GM23248 (cell line): ENCODE results near the gene PRR19. TPM values are rescaled to one million over a fixed set of nuclear protein-coding genes. Genes with fewer than 3 reads are reported as not detected.

ENCODE experiments used
- DNase-seq: peaks from one replicate; pipeline ENCODE4 v3.0.0-alpha.2; 2015
- H2AFZ ChIP-seq: fragments of 200-600 bp; sonication (generic); 2 replicates; pipeline ENCODE4 v1.6.1; 2016; ENCODE audit warnings: antibody characterized with exemption
- H3F3A ChIP-seq: fragments of 200-600 bp; sonication (generic); 2 replicates; pipeline ENCODE4 v1.6.1; 2016; ENCODE audit warnings: mild to moderate bottlenecking, antibody characterized with exemption, mixed run types; ENCODE audit not compliant: insufficient read depth
- H3K27ac ChIP-seq: fragments of 200-600 bp; sonication (generic); 2 replicates; pipeline ENCODE4 v1.5.1; 2016; ENCODE audit warnings: mild to moderate bottlenecking
- H3K27me3 ChIP-seq: fragments of 200-600 bp; sonication (generic); replicated peaks from 2 replicates; pipeline ENCODE4 v1.6.1; 2016; ENCODE audit warnings: mild to moderate bottlenecking; ENCODE audit not compliant: insufficient read depth
- H3K36me3 ChIP-seq: fragments of 200-600 bp; sonication (generic); 2 replicates; pipeline ENCODE4 v1.6.1; 2016; ENCODE audit warnings: low read depth, mild to moderate bottlenecking
- H3K4me1 ChIP-seq: fragments of 200-600 bp; sonication (generic); 2 replicates; pipeline ENCODE4 v1.6.1; 2016; ENCODE audit warnings: mild to moderate bottlenecking; ENCODE audit not compliant: insufficient read depth
- H3K4me2 ChIP-seq: fragments of 200-600 bp; sonication (generic); one replicate; pipeline ENCODE4 v1.6.1; 2016; ENCODE audit warnings: mild to moderate bottlenecking; ENCODE audit not compliant: unreplicated experiment
- H3K4me3 ChIP-seq: fragments of 200-600 bp; sonication (generic); 2 replicates; pipeline ENCODE4 v1.5.1; 2016; ENCODE audit warnings: mild to moderate bottlenecking
- H3K79me2 ChIP-seq: fragments of 200-600 bp; sonication (generic); 2 replicates; pipeline ENCODE4 v1.6.1; 2016; ENCODE audit warnings: mild to moderate bottlenecking; ENCODE audit not compliant: insufficient read depth
- H3K9ac ChIP-seq: fragments of 200-600 bp; sonication (generic); 2 replicates; pipeline ENCODE4 v1.6.1; 2016; ENCODE audit warnings: mild to moderate bottlenecking
- H3K9me2 ChIP-seq: fragments of 200-600 bp; sonication (generic); 2 replicates; pipeline ENCODE4 v1.6.1; 2016; ENCODE audit warnings: mixed run types, mild to moderate bottlenecking, moderate library complexity; ENCODE audit not compliant: insufficient read depth
- H3K9me3 ChIP-seq: fragments of 200-600 bp; sonication (generic); one replicate; pipeline ENCODE4 v1.6.1; 2017; ENCODE audit warnings: low read depth
- H4K20me1 ChIP-seq: fragments of 200-600 bp; sonication (generic); 2 replicates; pipeline ENCODE4 v1.6.0; 2016; ENCODE audit not compliant: insufficient read depth
- EZH2 ChIP-seq: fragments of 200-600 bp; sonication (generic); IDR thresholded peaks from 2 replicates; pipeline ENCODE4 v1.6.1; 2018; ENCODE audit warnings: antibody characterized with exemption, mild to moderate bottlenecking; ENCODE audit not compliant: insufficient read depth, poor library complexity, severe bottlenecking
- EZH2phosphoT487 ChIP-seq: fragments of 200-600 bp; sonication (generic); IDR thresholded peaks from 2 replicates; pipeline ENCODE4 v1.6.1; 2018; ENCODE audit warnings: antibody characterized with exemption, moderate library complexity, mild to moderate bottlenecking, low read depth; ENCODE audit not compliant: insufficient read depth
- whole genome bisulfite sequencing, 2 experiments: methylation state at CpG; one replicate each; pipeline ENCODE4 v1.1.6; 2015 to 2017; ENCODE audit warnings: low lambda C conversion rate in 2 of 2, low coverage in 1 of 2; ENCODE audit errors: missing lambda C conversion rate in 2 of 2; 5-methylcytosine and 5-hydroxymethylcytosine counted together
- in situ Hi-C: fragments of 300-500 bp; cut with MboI; formaldehyde crosslinking; loops from 2 replicates; pipeline ENCODE4 v1.15.0; 2020
- polyA plus RNA-seq: library from polyadenylated mRNA; unstranded; fragments of >200 nt; fragmentation: Nextera tagmentation; extraction: Ambion mirVana; gene quantifications from 2 replicates; pipeline ENCODE4 v1.2.1, GENCODE V29; 2016
- total RNA-seq: library from RNA; depleted of rRNA; stranded (reverse); fragments of >200 nt; shearing (Covaris generic); gene quantifications from 2 replicates; pipeline ENCODE4 v1.2.3, GENCODE V29; 2014

PRR19 gene
- total and polyA plus RNA-seq, 2 experiments from 2014 or later: 1.1 TPM

DNA sequence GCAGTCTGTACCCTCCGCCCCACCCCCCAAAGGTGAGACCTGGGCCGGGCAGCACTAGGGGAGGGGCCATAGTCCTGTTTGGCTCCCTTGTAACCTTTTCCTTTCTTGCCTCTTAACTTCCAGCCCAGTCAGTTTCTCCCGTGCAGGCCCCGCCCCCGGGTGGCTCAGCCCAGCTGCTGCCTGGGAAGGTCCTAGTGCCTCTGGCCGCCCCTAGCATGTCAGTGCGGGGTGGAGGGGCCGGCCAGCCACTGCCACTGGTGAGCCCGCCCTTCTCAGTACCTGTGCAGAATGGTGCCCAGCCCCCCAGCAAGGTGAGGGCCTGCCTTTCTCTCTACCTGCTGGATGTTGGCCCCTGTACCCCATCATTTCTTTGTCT lies 10.5 kb upstream of the PRR19 start:
- Histone ChIP-seq H4K20me1 (no peaks in the 10 kb centered on the region), H2AFZ (no peak overlapping the region), H3K4me3 (no peak overlapping the region), H3K9ac (no peak overlapping the region), H3K79me2 (peaks cover 16% of the 10 kb centered on the region), H3K9me2 (no peaks in the 10 kb centered on the region), H3K4me1 (no peaks in the 10 kb centered on the region), H3K36me3 (peaks cover 8% of the 10 kb centered on the region; the same call in 1 of the 2 replicates), H3K4me2 (no peak overlapping the region), H3K27ac (no peak overlapping the region), H3K27me3 (no peaks in the 10 kb centered on the region), H3F3A (no peaks in the 10 kb centered on the region), H3K9me3 (no peaks in the 10 kb centered on the region)
- no peak for TF ChIP-seq EZH2
- no peak for DNase-seq
- in situ Hi-C loops: no loop called here
- WGBS, 2 experiments: 77 to 81% methylated on average over 9 of the region's 9 CpGs

DNA sequence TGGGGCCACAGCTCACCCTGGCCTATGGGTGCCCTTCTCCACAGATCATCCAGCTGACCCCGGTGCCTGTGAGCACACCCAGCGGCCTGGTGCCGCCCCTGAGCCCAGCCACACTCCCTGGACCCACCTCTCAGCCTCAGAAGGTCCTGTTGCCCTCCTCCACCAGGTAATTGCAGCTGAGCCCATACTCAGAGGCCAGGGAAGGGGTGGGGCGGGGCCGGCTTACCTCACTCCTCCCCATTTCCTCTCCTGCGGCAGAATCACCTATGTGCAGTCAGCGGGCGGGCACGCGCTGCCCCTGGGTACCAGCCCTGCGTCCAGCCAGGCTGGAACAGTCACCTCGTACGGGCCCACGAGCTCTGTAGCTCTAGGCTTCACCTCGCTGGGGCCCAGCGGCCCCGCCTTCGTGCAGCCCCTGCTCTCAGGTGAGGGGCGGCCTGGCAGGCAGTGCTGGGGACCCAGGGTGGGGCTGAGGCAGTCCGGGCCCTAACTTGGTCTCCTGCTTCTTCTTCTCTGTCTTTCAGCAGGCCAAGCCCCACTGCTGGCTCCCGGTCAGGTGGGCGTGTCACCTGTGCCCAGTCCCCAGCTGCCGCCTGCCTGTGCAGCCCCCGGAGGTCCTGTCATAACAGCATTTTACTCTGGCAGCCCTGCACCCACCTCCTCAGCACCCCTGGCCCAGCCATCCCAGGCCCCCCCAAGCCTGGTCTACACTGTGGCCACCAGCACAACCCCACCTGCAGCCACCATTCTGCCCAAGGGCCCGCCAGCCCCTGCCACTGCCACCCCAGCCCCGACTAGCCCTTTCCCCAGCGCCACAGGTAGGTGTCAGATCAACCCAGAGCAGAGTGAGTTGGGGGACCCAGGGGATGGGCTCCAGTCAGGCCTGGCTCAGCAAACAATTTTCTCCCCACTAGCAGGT lies 9.6 kb upstream of the PRR19 start:
- Histone ChIP-seq H3K9ac (no peak overlapping the region), H3K36me3 (peaks cover 8% of the 10 kb centered on the region; the same call in 1 of the 2 replicates), H3K27ac (no peak overlapping the region), H3K79me2 (peaks cover 11% of the 10 kb centered on the region; the same call in 1 of the 2 replicates), H4K20me1 (no peaks in the 10 kb centered on the region), H3K9me3 (no peaks in the 10 kb centered on the region), H3K27me3 (no peaks in the 10 kb centered on the region), H3K4me2 (no peak overlapping the region), H3K4me1 (no peaks in the 10 kb centered on the region), H3K9me2 (no peaks in the 10 kb centered on the region), H3F3A (no peaks in the 10 kb centered on the region), H3K4me3 (no peak overlapping the region), H2AFZ (no peak overlapping the region)
- in situ Hi-C loops: no loop called here
- no peak for TF ChIP-seq EZH2
- TF ChIP-seq EZH2phosphoT487: no peak
- WGBS, 2 experiments: 93% methylated on average over 26 to 27 of the region's 27 CpGs
- no peak for DNase-seq

DNA sequence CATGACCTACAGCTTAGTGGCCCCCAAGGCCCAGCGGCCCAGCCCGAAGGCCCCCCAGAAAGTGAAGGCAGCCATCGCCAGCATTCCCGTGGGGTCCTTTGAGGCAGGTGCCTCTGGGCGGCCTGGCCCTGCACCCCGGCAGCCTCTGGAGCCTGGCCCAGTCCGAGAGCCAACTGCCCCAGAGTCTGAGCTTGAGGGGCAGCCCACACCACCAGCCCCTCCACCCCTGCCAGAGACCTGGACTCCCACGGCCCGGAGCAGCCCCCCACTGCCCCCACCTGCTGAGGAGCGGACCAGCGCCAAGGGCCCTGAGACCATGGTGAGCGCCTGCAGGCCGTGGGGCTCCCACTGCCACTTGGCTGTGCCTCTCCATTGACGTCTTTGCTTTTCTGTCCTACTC lies 9.0 kb upstream of the PRR19 start:
- no peak for TF ChIP-seq EZH2phosphoT487
- TF ChIP-seq EZH2: no peak
- 90 to 93% methylated on average over 12 to 14 of the region's 14 CpGs for WGBS, 2 experiments
- in situ Hi-C loops: no loop called here

GRCh38 chr19:42293540-42293939 lies 8.4 kb upstream of the PRR19 start:
- Histone ChIP-seq H3K36me3 (peaks cover 8% of the 10 kb centered on the region; the same call in 1 of the 2 replicates), H3K27me3 (no peaks in the 10 kb centered on the region), H2AFZ (no peak overlapping the region), H3K4me3 (no peak overlapping the region), H3K27ac (no peak overlapping the region), H3K9ac (no peak overlapping the region), H3K4me2 (no peak overlapping the region), H3K4me1 (no peaks in the 10 kb centered on the region), H4K20me1 (no peaks in the 10 kb centered on the region), H3K79me2 (no peaks in the 10 kb centered on the region), H3K9me3 (no peaks in the 10 kb centered on the region), H3K9me2 (no peaks in the 10 kb centered on the region), H3F3A (no peaks in the 10 kb centered on the region)
- in situ Hi-C loops: no loop called here
- WGBS, 2 experiments: 70 to 75% methylated on average over 13 to 17 of the region's 17 CpGs
- no peak for DNase-seq
- TF ChIP-seq EZH2phosphoT487: no peak
- no peak for TF ChIP-seq EZH2

More for the DNA sequence above, 9.0 kb upstream of the PRR19 start:
- Histone ChIP-seq H3K36me3 (peaks cover 8% of the 10 kb centered on the region; the same call in 1 of the 2 replicates), H3K9me3 (no peaks in the 10 kb centered on the region), H3K27ac (no peak overlapping the region), H4K20me1 (no peaks in the 10 kb centered on the region), H3K4me2 (no peak overlapping the region), H3K4me3 (no peak overlapping the region), H3K9me2 (no peaks in the 10 kb centered on the region), H3K9ac (no peak overlapping the region), H3K27me3 (no peaks in the 10 kb centered on the region), H3K4me1 (no peaks in the 10 kb centered on the region), H3F3A (no peaks in the 10 kb centered on the region), H2AFZ (no peak overlapping the region), H3K79me2 (peaks cover 5% of the 10 kb centered on the region; the same call in 1 of the 2 replicates)
- no peak for DNase-seq
